Stomach smooth muscle (tissue), 2 donors: ENCODE data around the gene TMEM131L.
"Not testable (repeated sequence)": the region's sequence is repeated elsewhere in the genome, so short reads cannot be mapped to it uniquely, and the experiment has no call there.

Experiments used
- H3K27ac ChIP-seq: one replicate; pipeline ENCODE4 v1.7.0; 2013; ENCODE audit warnings: mild to moderate bottlenecking, low read length, inconsistent platforms
- H3K27me3 ChIP-seq, 2 donors: one replicate each; pipeline ENCODE4 v1.7.0; 2013; ENCODE audit warnings: low read length in 2 of 2; ENCODE audit not compliant: insufficient read depth in 2 of 2, control insufficient read depth in 1 of 2
- H3K36me3 ChIP-seq, 2 donors: one replicate each; pipeline ENCODE4 v1.7.0; 2013; ENCODE audit warnings: low read length in 2 of 2; ENCODE audit not compliant: control insufficient read depth in 2 of 2, insufficient read depth in 2 of 2
- H3K4me1 ChIP-seq: one replicate; pipeline ENCODE4 v1.7.0; 2013; ENCODE audit warnings: low read length; ENCODE audit not compliant: control insufficient read depth, insufficient read depth
- H3K4me3 ChIP-seq, 2 donors: one replicate each; pipeline ENCODE4 v1.7.0; 2013; ENCODE audit warnings: low read length in 2 of 2
- H3K9ac ChIP-seq, 2 donors: one replicate each; pipeline ENCODE4 v1.7.0; 2013; ENCODE audit warnings: low read length in 2 of 2, mild to moderate bottlenecking in 1 of 2
- H3K9me3 ChIP-seq, 2 donors: one replicate each; pipeline ENCODE4 v1.7.0; 2013; ENCODE audit warnings: low read length in 2 of 2; ENCODE audit not compliant: control insufficient read depth in 2 of 2
- donor health status: healthy.
- donor health status: Pancreatic carcinoma.

Gene TMEM131L

DNA sequence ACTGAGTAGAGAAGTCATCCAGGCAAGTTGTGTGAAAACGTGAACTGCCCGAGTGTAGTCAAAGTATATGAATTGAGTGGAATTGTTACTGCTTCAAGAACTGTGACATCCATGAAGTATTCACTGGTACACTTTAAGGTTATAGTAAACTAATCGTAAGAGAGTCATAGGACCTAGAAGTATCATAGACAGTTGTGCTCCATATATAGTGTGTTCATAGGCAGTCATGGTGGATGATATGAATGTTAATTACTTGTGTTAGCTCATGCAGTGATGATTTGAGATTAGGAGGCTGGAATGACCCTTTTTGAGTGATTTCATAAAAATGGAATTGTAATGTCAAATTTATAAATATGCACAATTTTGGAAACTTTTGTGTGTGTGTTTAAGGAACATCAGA, 136.6 kb downstream of the TMEM131L start:
- Histone ChIP-seq H3K9ac (no peak overlapping the region), H3K27me3 (no peaks in the 10 kb centered on the region), H3K36me3 (peaks cover 5 to 22% of the 10 kb centered on the region in 2 donors), H3K4me3 (no peak overlapping the region), H3K4me1 (peaks cover 14% of the 10 kb centered on the region), H3K9me3 (no peaks in the 10 kb centered on the region), H3K27ac (no peak overlapping the region)

DNA sequence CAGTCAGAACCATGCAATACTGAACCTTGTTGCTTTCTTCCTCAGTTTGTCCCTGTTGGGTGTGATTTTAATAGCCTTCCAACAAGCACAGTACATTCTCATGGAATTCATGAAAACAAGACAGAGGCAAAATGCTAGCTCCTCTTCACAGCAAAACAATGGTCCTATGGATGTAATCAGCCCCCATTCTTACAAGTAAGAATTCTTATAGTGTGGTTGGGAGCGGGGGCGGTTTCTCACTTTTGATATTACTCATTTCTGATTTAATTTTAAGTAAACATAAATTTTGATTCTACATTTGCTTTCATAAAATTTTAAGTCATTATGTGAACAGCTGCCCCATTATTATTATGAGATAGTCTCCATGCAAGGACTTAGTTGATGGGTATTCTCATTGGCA, 137.1 kb downstream of the TMEM131L start:
- Histone ChIP-seq H3K36me3 (peaks cover 5 to 22% of the 10 kb centered on the region in 2 donors), H3K9ac (no peak overlapping the region), H3K27ac (peak overlapping the region; percentile 46), H3K9me3 (no peaks in the 10 kb centered on the region), H3K4me3 (no peak overlapping the region), H3K27me3 (no peaks in the 10 kb centered on the region), H3K4me1 (peaks cover 14% of the 10 kb centered on the region)

DNA sequence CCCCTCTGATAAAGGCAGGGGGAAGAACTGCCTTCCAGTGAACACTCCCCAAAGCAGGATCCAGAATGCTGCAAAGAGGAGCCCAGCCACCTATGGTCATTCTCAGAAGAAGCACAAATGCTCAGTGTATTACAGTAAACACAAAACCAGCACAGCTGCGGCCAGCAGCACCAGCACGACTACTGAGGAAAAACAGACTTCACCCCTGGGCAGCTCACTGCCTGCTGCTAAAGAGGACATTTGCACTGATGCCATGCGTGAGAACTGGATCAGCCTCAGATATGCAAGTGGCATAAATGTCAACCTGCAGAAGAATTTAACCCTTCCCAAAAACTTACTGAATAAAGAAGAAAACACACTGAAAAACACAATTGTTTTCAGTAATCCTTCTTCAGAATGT, 137.7 kb downstream of the TMEM131L start:
- H3K4me1 ChIP-seq = peaks cover 14% of the 10 kb centered on the region
- H3K4me3 ChIP-seq = no peak overlapping the region
- peak overlapping the region; percentile 46 for H3K27ac ChIP-seq
- H3K9ac ChIP-seq = no peak overlapping the region
- no peaks in the 10 kb centered on the region for H3K27me3 ChIP-seq
- peaks cover 4 to 18% of the 10 kb centered on the region in 2 donors for H3K36me3 ChIP-seq
- no peaks in the 10 kb centered on the region for H3K9me3 ChIP-seq

DNA sequence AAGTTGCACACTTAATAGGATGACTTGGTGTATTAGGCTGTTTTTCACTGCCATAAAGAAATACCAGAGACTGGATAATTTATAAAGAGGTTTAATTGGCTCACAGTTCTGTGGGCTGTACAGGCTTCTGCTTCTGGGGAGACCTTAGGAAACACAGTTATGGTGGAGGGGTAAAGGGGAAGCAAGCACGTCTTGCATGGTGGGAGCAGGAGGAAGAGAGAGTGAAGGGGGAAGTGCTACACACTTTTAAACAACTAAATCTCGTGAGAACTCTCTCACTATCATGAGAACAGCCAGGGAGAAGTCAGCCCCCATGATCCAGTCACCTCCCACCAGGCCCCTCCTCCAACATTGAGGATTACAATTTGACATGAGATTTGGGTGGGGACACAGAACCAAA, 142.9 kb downstream of the TMEM131L start:
- H3K27me3 ChIP-seq, H3K4me3 ChIP-seq, H3K27ac ChIP-seq, H3K9me3 ChIP-seq, H3K9ac ChIP-seq, H3K4me1 ChIP-seq: not testable (repeated sequence)
- peaks cover 4 to 12% of the 10 kb centered on the region in 2 donors for H3K36me3 ChIP-seq

DNA sequence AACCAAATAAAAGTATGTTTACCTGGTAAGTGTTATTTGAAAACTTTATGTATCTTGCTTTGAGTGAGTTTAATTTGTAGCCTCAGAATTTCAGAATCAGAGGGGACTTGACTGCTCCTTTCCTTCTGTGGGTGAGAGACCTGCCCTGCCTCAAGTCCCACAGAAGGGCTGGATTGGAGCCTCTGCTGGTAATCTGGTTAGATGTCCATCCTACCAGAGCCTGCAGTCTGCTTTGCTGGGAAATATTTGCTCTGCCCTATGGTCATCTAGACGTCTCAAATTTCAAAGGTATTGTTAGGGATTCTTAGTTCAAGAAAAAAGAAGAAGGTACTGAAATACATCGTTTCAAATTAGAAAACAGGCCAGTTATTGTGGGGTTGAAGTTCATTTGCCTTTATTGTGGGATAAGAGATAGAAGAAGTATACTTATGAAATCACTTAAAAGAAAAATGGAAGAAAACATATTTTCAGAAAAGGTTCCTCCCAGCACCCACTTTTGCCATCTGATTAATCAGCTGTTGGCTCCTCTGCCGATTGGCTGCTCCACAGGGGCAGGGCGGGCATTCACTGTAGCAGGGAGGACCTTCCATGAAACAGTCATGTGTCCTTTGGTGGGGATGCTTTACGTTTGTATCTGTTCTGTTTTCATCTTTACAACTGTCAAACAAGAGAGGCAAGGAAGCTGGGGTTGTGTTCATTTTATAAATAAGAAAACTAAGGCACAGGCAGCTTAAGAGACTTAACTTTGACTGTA, 144.6 kb downstream of the TMEM131L start:
- Histone ChIP-seq H3K4me3 (no peak overlapping the region), H3K27ac (no peak overlapping the region), H3K9me3 (no peaks in the 10 kb centered on the region), H3K9ac (no peak overlapping the region), H3K36me3 (peaks cover 7 to 15% of the 10 kb centered on the region in 2 donors), H3K27me3 (no peaks in the 10 kb centered on the region), H3K4me1 (no peaks in the 10 kb centered on the region)

DNA sequence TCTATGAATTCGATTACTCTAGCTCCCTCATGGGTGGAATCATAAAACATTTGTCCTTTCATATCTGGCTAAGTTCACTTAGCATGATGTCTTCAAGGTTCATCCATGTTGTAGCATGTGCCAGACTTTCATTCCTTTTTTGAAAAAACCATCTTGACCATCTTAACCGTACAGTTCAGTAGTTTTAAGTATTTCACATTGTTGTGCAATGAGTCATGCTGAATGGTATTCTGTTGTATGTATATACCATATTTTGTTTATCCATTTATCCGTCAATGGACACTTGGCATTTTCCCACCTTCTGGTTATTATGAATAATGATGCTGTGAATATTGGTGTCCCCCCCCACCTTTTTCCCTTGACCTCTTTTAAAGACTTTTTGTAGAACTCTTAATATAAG, 145.5 kb downstream of the TMEM131L start:
- Histone ChIP-seq H3K4me3 (no peak overlapping the region), H3K36me3 (peaks cover 8 to 18% of the 10 kb centered on the region in 2 donors)

DNA sequence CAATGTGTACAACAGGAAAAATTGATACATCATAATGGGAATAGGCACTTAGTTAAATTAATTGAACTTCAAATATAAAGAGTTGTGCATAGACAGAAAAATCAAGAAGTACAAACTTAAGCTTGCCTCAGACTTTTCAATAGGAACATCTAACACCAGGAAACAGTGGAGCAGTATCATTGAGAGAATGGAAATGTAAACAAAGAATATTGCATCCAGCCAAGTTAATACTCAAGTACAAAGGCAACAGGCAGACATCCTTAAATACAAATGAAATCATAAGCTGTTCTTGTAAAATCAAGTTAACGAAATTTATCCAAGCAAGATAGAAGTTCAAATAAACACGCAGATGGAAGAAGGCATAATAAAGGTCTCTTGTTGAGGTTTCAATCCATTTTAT, 146.7 kb downstream of the TMEM131L start:
- Histone ChIP-seq H3K27ac (no peak overlapping the region), H3K36me3 (peaks cover 11 to 18% of the 10 kb centered on the region in 2 donors), H3K9ac (no peak overlapping the region)

More for the DNA sequence above, 145.5 kb downstream of the TMEM131L start:
- H3K9ac ChIP-seq = no peak overlapping the region
- H3K9me3 ChIP-seq = no peaks in the 10 kb centered on the region
- H3K27ac ChIP-seq = no peak overlapping the region
- no peaks in the 10 kb centered on the region for H3K4me1 ChIP-seq
- H3K27me3 ChIP-seq = no peaks in the 10 kb centered on the region

DNA sequence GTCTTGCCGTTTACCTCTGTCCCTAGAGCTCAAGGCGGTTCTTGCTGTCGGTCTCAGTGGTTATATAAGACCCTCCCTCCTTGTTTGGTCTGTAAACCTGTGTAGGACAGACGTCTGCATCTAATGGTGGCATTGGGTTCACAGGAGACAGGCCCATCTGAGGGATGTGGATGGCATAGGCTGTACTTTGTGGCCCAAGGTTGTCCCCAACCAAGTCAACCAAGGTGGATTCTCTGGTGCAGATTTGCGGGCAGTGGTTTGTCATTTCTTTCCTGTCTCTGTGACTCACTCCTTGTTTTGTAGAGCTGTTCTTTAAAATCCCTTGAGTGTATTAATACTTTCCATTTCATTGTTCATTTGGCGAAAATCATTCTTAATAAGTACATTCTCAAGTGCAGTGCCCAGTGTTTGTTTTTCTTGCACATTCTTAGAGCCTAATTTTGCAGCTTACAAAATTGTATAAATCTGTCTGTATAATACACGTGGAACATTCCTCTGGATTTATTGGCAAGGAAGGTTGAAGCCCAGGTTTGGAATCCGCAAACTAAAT, 149.9 kb downstream of the TMEM131L start:
- H3K27ac ChIP-seq = no peak overlapping the region
- H3K27me3 ChIP-seq = no peaks in the 10 kb centered on the region
- H3K4me3 ChIP-seq = no peak overlapping the region
- H3K4me1 ChIP-seq = no peaks in the 10 kb centered on the region
- no peaks in the 10 kb centered on the region for H3K9me3 ChIP-seq
- no peak overlapping the region for H3K9ac ChIP-seq
- peaks cover 18 to 19% of the 10 kb centered on the region in 2 donors for H3K36me3 ChIP-seq

More for the DNA sequence above, 146.7 kb downstream of the TMEM131L start:
- no peaks in the 10 kb centered on the region for H3K27me3 ChIP-seq
- no peaks in the 10 kb centered on the region for H3K9me3 ChIP-seq
- H3K4me3 ChIP-seq = no peak overlapping the region
- no peaks in the 10 kb centered on the region for H3K4me1 ChIP-seq

DNA sequence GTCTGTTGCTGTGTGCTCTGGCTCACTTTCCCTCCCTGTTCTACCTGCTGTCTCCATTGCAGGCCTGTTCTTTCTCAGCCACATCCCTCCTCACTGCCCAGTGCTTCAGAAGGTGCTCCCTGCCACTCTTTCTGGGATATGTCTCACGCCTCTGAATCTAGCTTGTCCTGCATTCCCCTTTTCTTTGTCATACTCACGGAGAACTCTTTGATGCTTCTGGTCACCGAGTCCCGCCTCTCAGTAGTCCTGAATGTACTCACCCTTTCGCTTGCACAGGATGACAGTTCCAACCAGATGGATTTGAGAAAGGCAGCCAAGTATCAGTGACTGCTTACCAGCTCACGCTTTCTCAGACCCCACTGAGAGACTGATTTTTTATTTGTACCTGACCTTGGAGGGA, 152.7 kb downstream of the TMEM131L start:
- H3K4me3 ChIP-seq = peak overlapping the region in 1 of 2 donors; percentile 8
- no peak overlapping the region for H3K27ac ChIP-seq
- no peaks in the 10 kb centered on the region for H3K4me1 ChIP-seq
- H3K36me3 ChIP-seq = peaks cover 31 to 36% of the 10 kb centered on the region in 2 donors
- no peak overlapping the region for H3K9ac ChIP-seq
- H3K9me3 ChIP-seq = no peaks in the 10 kb centered on the region
- no peaks in the 10 kb centered on the region for H3K27me3 ChIP-seq

DNA sequence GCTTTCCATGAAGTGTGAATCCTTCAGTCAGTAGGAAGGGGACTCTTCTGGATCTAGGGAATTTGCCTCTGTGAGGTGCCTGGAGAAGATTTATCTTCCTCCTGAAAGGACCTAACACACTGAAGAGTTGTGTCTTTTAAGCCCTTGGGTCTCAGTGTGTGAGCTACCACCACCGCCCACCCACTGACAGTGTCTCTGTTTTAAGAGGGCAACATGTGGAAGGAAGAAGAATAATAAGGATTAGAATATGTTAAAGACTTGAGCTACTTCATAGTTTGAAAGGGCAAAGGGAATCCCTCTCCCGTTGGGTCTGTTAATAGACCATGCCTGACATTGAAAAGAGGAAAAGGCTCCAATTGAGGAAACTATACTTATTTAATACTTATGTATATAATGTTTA, 153.7 kb downstream of the TMEM131L start:
- Histone ChIP-seq H3K4me3 (no peak overlapping the region), H3K4me1 (no peaks in the 10 kb centered on the region), H3K36me3 (peaks cover 35 to 38% of the 10 kb centered on the region in 2 donors), H3K9ac (no peak overlapping the region), H3K27ac (no peak overlapping the region), H3K27me3 (no peaks in the 10 kb centered on the region), H3K9me3 (no peaks in the 10 kb centered on the region)

DNA sequence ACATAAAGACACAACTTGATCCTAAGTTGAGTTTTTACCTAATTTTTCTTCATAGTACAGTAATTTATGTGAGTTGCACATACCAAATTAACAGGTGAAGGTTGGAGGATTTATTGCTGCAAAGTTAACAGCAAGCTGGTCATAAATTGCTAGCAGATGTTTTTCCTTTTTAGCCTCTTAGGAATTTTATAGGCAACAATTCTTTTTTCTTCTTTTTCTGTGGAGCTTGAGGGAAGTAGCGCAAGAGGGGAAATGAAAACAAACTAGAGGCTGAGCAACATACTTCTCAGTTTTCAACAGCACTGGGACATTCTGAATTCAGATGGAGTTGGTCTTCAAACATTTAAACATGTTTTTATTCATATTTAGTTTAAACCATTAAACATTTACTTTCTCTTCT, 154.2 kb downstream of the TMEM131L start:
- H3K27ac ChIP-seq = no peak overlapping the region
- no peak overlapping the region for H3K4me3 ChIP-seq
- H3K9ac ChIP-seq = no peak overlapping the region
- peaks cover 33 to 38% of the 10 kb centered on the region in 2 donors for H3K36me3 ChIP-seq
- H3K9me3 ChIP-seq = no peaks in the 10 kb centered on the region
- no peaks in the 10 kb centered on the region for H3K4me1 ChIP-seq
- H3K27me3 ChIP-seq = no peaks in the 10 kb centered on the region
